ENCODE measurements around the gene NDST3.

DNA sequence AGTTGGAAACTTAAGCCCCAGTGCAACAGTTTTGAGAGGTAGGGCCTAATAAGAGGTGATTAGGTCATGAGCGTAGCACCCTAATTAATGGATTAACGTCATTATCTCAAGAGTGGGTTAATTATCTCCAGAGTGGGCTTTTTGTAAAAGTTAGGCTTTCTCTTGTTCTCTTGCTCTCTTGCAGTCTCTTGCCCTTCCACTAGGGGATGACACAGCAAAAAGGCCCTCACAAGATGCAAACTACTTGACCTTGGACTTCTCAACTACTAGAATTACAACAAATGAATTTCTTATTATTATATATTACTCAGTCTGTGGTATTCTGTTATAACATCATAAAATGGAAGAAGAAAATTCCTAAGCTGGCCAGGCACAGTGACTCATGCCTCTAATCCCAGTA is 22.1 kb upstream of the NDST3 start:
- TF ChIP-seq, protein P1, sequence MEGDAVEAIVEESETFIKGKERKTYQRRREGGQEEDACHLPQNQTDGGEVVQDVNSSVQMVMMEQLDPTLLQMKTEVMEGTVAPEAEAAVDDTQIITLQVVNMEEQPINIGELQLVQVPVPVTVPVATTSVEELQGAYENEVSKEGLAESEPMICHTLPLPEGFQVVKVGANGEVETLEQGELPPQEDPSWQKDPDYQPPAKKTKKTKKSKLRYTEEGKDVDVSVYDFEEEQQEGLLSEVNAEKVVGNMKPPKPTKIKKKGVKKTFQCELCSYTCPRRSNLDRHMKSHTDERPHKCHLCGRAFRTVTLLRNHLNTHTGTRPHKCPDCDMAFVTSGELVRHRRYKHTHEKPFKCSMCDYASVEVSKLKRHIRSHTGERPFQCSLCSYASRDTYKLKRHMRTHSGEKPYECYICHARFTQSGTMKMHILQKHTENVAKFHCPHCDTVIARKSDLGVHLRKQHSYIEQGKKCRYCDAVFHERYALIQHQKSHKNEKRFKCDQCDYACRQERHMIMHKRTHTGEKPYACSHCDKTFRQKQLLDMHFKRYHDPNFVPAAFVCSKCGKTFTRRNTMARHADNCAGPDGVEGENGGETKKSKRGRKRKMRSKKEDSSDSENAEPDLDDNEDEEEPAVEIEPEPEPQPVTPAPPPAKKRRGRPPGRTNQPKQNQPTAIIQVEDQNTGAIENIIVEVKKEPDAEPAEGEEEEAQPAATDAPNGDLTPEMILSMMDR (IDR thresholded peaks at IDR 0.05) = peak; percentile 24
- no peak for TF ChIP-seq EZH2 (IDR thresholded peaks at IDR 0.05)

Measured in neural progenitor cell (in vitro differentiated cells).